ENCODE results near the gene GPR3. TPM values are rescaled to one million over a fixed set of nuclear protein-coding genes. Genes with fewer than 3 reads are reported as not detected.

The GPR3 gene
- total RNA-seq, 1 experiment from 2014 or later: 0.95 TPM

- POLR2A ChIA-PET: interaction anchor here (0.6 kb wide), 1 partner anchor 82 kb away, joined by 3 read pairs; no protein-coding TSS in a partner anchor
- no peaks in the 10 kb centered on the region for H3K4me1 ChIP-seq (ENCODE audit: control insufficient read depth, insufficient read depth, low read length)
- intact Hi-C loops (cut with micrococcal nuclease; ENCODE audit: unreplicated experiment): no loop called here
- TF ChIP-seq TCF7L2 (IDR thresholded peaks at IDR 0.05; ENCODE audit: low read depth, low read length) (no peak), POLR2AphosphoS5 (IDR thresholded peaks at IDR 0.05; ENCODE audit: low read depth, low read length) (no peak), CTCF (IDR thresholded peaks at IDR 0.05) (no peak), SIN3A (IDR thresholded peaks at IDR 0.05; ENCODE audit: borderline replicate concordance, insufficient read depth, low read depth, low read length) (no peak), REST (IDR thresholded peaks at IDR 0.05; ENCODE audit: insufficient read depth in 1 of 2, low read depth in 2 of 2, low read length in 1 of 2) (no peak)
- no peaks in the 10 kb centered on the region for H3K27me3 ChIP-seq (ENCODE audit: control insufficient read depth, insufficient read depth, low read length)
- no peak overlapping the region for H3K27ac ChIP-seq (ENCODE audit: low read length)
- H3K9me3 ChIP-seq (ENCODE audit: control insufficient read depth, insufficient read depth, low read depth, low read length): no peaks in the 10 kb centered on the region
- ATAC-seq (no peak), DNase-seq (ENCODE audit: low read depth, low spot score) (no peak)
- no peak overlapping the region for H3K4me3 ChIP-seq (ENCODE audit: low read depth in 2 of 2, low read length in 2 of 2)
- BruUV-seq (replicated peaks): no TSS peak
- CTCF ChIA-PET: interaction anchor here (0.6 kb wide), 1 partner anchor 10 kb away, joined by 13 read pairs; the partner anchor contains the start of gene GPR3
- H3K36me3 ChIP-seq (ENCODE audit: control insufficient read depth, insufficient read depth, low read length): no peaks in the 10 kb centered on the region
- in situ Hi-C loops (cut with HindIII; ENCODE audit: low pct_unique_long_range_greater_than_20kb, low sequenced_read_pairs): no loop called here
Observed at GRCh38 chr1:27381969-27382762, 10.3 kb upstream of the GPR3 start.

GRCh38 chr1:27383039-27383605 is 9.3 kb upstream of the GPR3 start, which contains the start of gene CD164L2:
Gene CD164L2 (minus strand): TSS chr1:27383333. CDS start chr1:27383239, 94 bp downstream.
- in situ Hi-C loops (cut with HindIII; ENCODE audit: low pct_unique_long_range_greater_than_20kb, low sequenced_read_pairs) (no loop called here), intact Hi-C loops (cut with micrococcal nuclease; ENCODE audit: unreplicated experiment) (no loop called here)
- BruUV-seq (replicated peaks): no TSS peak
- CTCF ChIA-PET: no interaction called here
- ATAC-seq (peak; percentile 75), DNase-seq (ENCODE audit: low read depth, low spot score) (no peak)
- POLR2A ChIA-PET: interaction anchor here (0.5 to 0.6 kb wide), 2 partner anchors 9 to 83 kb away, joined by 3 read pairs; partner anchors contain the start of gene GPR3
- Histone ChIP-seq H3K27ac (ENCODE audit: low read length) (no peak within 1 kb of the TSS), H3K4me1 (ENCODE audit: control insufficient read depth, insufficient read depth, low read length) (no peaks in the 10 kb centered on the region), H3K9me3 (ENCODE audit: control insufficient read depth, insufficient read depth, low read depth, low read length) (no peaks in the 10 kb centered on the region), H3K4me3 (ENCODE audit: low read depth in 2 of 2, low read length in 2 of 2) (no peak within 1 kb of the TSS), H3K36me3 (ENCODE audit: control insufficient read depth, insufficient read depth, low read length) (no peaks in the 10 kb centered on the region), H3K27me3 (ENCODE audit: control insufficient read depth, insufficient read depth, low read length) (no peaks in the 10 kb centered on the region)
- TF ChIP-seq CTCF (IDR thresholded peaks at IDR 0.05): no peak
- TF ChIP-seq POLR2AphosphoS5 (IDR thresholded peaks at IDR 0.05; ENCODE audit: low read depth, low read length): no peak
- TF ChIP-seq TCF7L2 (IDR thresholded peaks at IDR 0.05; ENCODE audit: low read depth, low read length): no peak
- TF ChIP-seq REST (IDR thresholded peaks at IDR 0.05; ENCODE audit: insufficient read depth in 1 of 2, low read depth in 2 of 2, low read length in 1 of 2): no peak

All from Panc1 (cell line).